H1 (cell line): ENCODE results near the gene SSPN. TPM values are rescaled to one million over a fixed set of nuclear protein-coding genes. Genes with fewer than 3 reads are reported as not detected.

ENCODE experiments used
- CTCF ChIA-PET: fragments of 300-600 bp; sonication (Branson Sonifier 250); formaldehyde crosslinking; loops from one replicate; lab custom pipeline; 2021; ENCODE audit not compliant: partially characterized antibody; lab: Charles Lee
- POLR2A ChIA-PET: fragments of 300-600 bp; sonication (Branson Sonifier 250); formaldehyde crosslinking; loops from one replicate; lab custom pipeline; 2021; ENCODE audit warnings: inconsistent platforms; ENCODE audit not compliant: partially characterized antibody; lab: Charles Lee
- DNase-seq, 2 experiments: peaks; one replicate each; pipeline versions ENCODE4 v3.0.0 to v3.0.0-alpha.2; 2010 to 2022; ENCODE audit warnings: low spot score in 2 of 2, low read depth in 1 of 2, mixed read lengths in 1 of 2
- FAIRE-seq: peaks from 2 replicates; lab custom pipeline; 2011; peaks lifted over from hg19 to GRCh38; lab: Jason Lieb, UNC
- H2AFZ ChIP-seq: 2 replicates; pipeline ENCODE4 v1.8.1; 2012; ENCODE audit warnings: low read length, inconsistent platforms
- H2AK5ac ChIP-seq: 2 replicates; pipeline ENCODE4 v1.6.1; 2013; ENCODE audit warnings: low read depth, low read length
- H2BK120ac ChIP-seq: replicated peaks from 2 replicates; pipeline ENCODE3; 2013; ENCODE audit warnings: low read depth, low read length, inconsistent platforms
- H2BK12ac ChIP-seq: 2 replicates; pipeline ENCODE4 v1.6.1; 2013; ENCODE audit warnings: low read depth, low read length
- H2BK15ac ChIP-seq: 2 replicates; pipeline ENCODE4 v1.6.1; 2013; ENCODE audit warnings: low read length
- H2BK20ac ChIP-seq: 2 replicates; pipeline ENCODE4 v1.6.1; 2013; ENCODE audit warnings: low read length
- H2BK5ac ChIP-seq: 2 replicates; pipeline ENCODE4 v1.6.1; 2013; ENCODE audit warnings: low read depth, low read length
- H3K14ac ChIP-seq: 2 replicates; pipeline ENCODE4 v1.6.1; 2013; ENCODE audit warnings: inconsistent platforms; ENCODE audit not compliant: insufficient read length
- H3K18ac ChIP-seq: 2 replicates; pipeline ENCODE4 v1.6.1; 2013; ENCODE audit warnings: low read length; ENCODE audit errors: extremely low read depth
- H3K23ac ChIP-seq: 2 replicates; pipeline ENCODE4 v1.6.1; 2013; ENCODE audit warnings: inconsistent platforms; ENCODE audit not compliant: insufficient read length
- H3K23me2 ChIP-seq: 2 replicates; pipeline ENCODE4 v1.6.1; 2013; ENCODE audit warnings: low read depth, low read length
- H3K27ac ChIP-seq: 2 replicates; pipeline ENCODE4 v1.6.1; 2011; ENCODE audit warnings: low read depth, low read length, inconsistent platforms
- H3K27me3 ChIP-seq, 4 experiments: replicated peaks in 1 of 4; 1 replicate in 1 of 4; 2 replicates in 3 of 4; pipeline versions ENCODE4 v1.6.1 to v1.8.1; 2011 to 2013; ENCODE audit warnings: low read length in 3 of 4, mild to moderate bottlenecking in 3 of 4, inconsistent platforms in 2 of 4, mixed read lengths in 2 of 4, moderate library complexity in 1 of 4; ENCODE audit not compliant: control insufficient read depth in 3 of 4, insufficient read depth in 3 of 4; ENCODE audit errors: extremely low read depth in 1 of 4
- H3K36me3 ChIP-seq, 4 experiments: 2 replicates each; pipeline versions ENCODE4 v1.6.1 to v1.8.1; 2011 to 2013; ENCODE audit warnings: mild to moderate bottlenecking in 4 of 4, low read length in 3 of 4, moderate library complexity in 2 of 4, control low read depth in 1 of 4, inconsistent platforms in 1 of 4; ENCODE audit not compliant: insufficient read depth in 4 of 4, control insufficient read depth in 2 of 4
- H3K4ac ChIP-seq: replicated peaks from 2 replicates; pipeline ENCODE3; 2013; ENCODE audit warnings: low read length, low read depth, mixed read lengths, inconsistent platforms; ENCODE audit not compliant: insufficient read length
- H3K4me1 ChIP-seq, 4 experiments: replicated peaks in 1 of 4; 1 replicate in 1 of 4; 2 replicates in 3 of 4; pipeline versions ENCODE4 v1.6.1 to v1.8.1; 2011 to 2013; ENCODE audit warnings: low read length in 3 of 4, inconsistent platforms in 2 of 4, mixed read lengths in 1 of 4; ENCODE audit not compliant: insufficient read depth in 4 of 4, control insufficient read depth in 3 of 4
- H3K4me2 ChIP-seq, 2 experiments: 2 replicates each; pipeline versions ENCODE4 v1.6.1 to v1.8.1; 2011 to 2013; ENCODE audit warnings: low read depth in 2 of 2, low read length in 2 of 2, control low read depth in 1 of 2, inconsistent platforms in 1 of 2, mild to moderate bottlenecking in 1 of 2; ENCODE audit not compliant: insufficient read depth in 1 of 2
- H3K4me3 ChIP-seq, 4 experiments: fragments of 200-600, 300-600 bp in 1 of 4; sonication (generic), shearing (Covaris generic), sonication (Bioruptor Twin) in 1 of 4; 2 replicates each; pipeline versions ENCODE4 v1.5.1 to v1.8.1; 2011 to 2016; ENCODE audit warnings: low read length in 4 of 4, low read depth in 3 of 4, control low read depth in 2 of 4, inconsistent platforms in 2 of 4, mild to moderate bottlenecking in 2 of 4, mixed read lengths in 1 of 4, moderate library complexity in 1 of 4; ENCODE audit not compliant: insufficient read depth in 2 of 4; ENCODE audit errors: extremely low read depth in 1 of 4
- H3K56ac ChIP-seq: replicated peaks from 2 replicates; pipeline ENCODE3; 2013; ENCODE audit warnings: low read depth, mild to moderate bottlenecking, mixed read lengths, low read length, inconsistent platforms; ENCODE audit not compliant: insufficient read length
- H3K79me1 ChIP-seq: 2 replicates; pipeline ENCODE4 v1.6.1; 2013; ENCODE audit warnings: low read depth, low read length, control low read depth
- H3K79me2 ChIP-seq, 2 experiments: 2 replicates each; pipeline versions ENCODE4 v1.6.1 to v1.8.1; 2012 to 2013; ENCODE audit warnings: low read length in 2 of 2, mild to moderate bottlenecking in 2 of 2, inconsistent platforms in 1 of 2; ENCODE audit not compliant: insufficient read depth in 2 of 2, control insufficient read depth in 1 of 2
- H3K9ac ChIP-seq, 4 experiments: replicated peaks in 1 of 4; 1 replicate in 1 of 4; 2 replicates in 3 of 4; pipeline versions ENCODE4 v1.6.1 to v1.8.1; 2011 to 2013; ENCODE audit warnings: low read depth in 3 of 4, low read length in 3 of 4, control low read depth in 2 of 4, mild to moderate bottlenecking in 2 of 4, moderate library complexity in 2 of 4, inconsistent platforms in 1 of 4; ENCODE audit errors: extremely low read depth in 1 of 4
- H3K9me3 ChIP-seq, 2 experiments: 2 replicates each; pipeline versions ENCODE4 v1.6.1 to v1.8.1; 2012 to 2013; ENCODE audit warnings: mild to moderate bottlenecking in 2 of 2, moderate library complexity in 2 of 2, control low read depth in 1 of 2, inconsistent platforms in 1 of 2, low read depth in 1 of 2, low read length in 1 of 2, mixed read lengths in 1 of 2; ENCODE audit not compliant: insufficient read depth in 2 of 2
- H4K20me1 ChIP-seq, 2 experiments: replicated peaks in 1 of 2; 2 replicates each; pipeline versions ENCODE3 to v1.8.1; 2011 to 2013; ENCODE audit warnings: inconsistent platforms in 2 of 2, low read length in 2 of 2, mild to moderate bottlenecking in 1 of 2; ENCODE audit not compliant: insufficient read depth in 2 of 2, control insufficient read depth in 1 of 2
- H4K5ac ChIP-seq: 2 replicates; pipeline ENCODE4 v1.6.1; 2013; ENCODE audit warnings: low read length, low read depth, mixed read lengths, inconsistent platforms; ENCODE audit not compliant: insufficient read length
- H4K8ac ChIP-seq: 2 replicates; pipeline ENCODE4 v1.8.0; 2013; ENCODE audit warnings: mild to moderate bottlenecking, moderate library complexity, low read length, inconsistent platforms; ENCODE audit not compliant: insufficient read depth; ENCODE audit errors: extremely low read depth
- H4K91ac ChIP-seq: replicated peaks from 2 replicates; pipeline ENCODE3; 2013; ENCODE audit warnings: low read length, mixed read lengths, inconsistent platforms; ENCODE audit not compliant: insufficient read length
- ASH2L ChIP-seq: fragments of 200-600, 300-600 bp; sonication (generic); IDR thresholded peaks from one replicate; pipeline ENCODE4 v1.7.1; 2017; ENCODE audit warnings: low read length
- BRCA1 ChIP-seq: IDR thresholded peaks from 2 replicates; pipeline ENCODE4 v1.6.1; 2012; ENCODE audit warnings: low read depth, low read length, improper control_type of control experiment
- EP300 ChIP-seq, 2 experiments: IDR thresholded peaks; 1 replicate in 1 of 2; 2 replicates in 1 of 2; pipeline ENCODE4 v1.6.1; 2011 to 2012; ENCODE audit warnings: low read depth in 2 of 2, low read length in 2 of 2, mild to moderate bottlenecking in 2 of 2, borderline replicate concordance in 1 of 2, inconsistent platforms in 1 of 2, moderate library complexity in 1 of 2
- GABPA ChIP-seq: IDR thresholded peaks from 2 replicates; pipeline ENCODE4 v1.6.1; 2011; ENCODE audit warnings: mild to moderate bottlenecking, low read length, moderate library complexity, borderline replicate concordance; ENCODE audit not compliant: insufficient read depth
- KDM4A ChIP-seq: IDR thresholded peaks from one replicate; pipeline ENCODE4 v1.7.1; 2012; ENCODE audit warnings: low read depth, mild to moderate bottlenecking, moderate library complexity, low read length, inconsistent platforms; ENCODE audit not compliant: severe bottlenecking
- MAFK ChIP-seq: IDR thresholded peaks from 2 replicates; pipeline ENCODE4 v1.6.1; 2012; ENCODE audit warnings: low read depth, mild to moderate bottlenecking, improper control_type of control experiment, low read length
- POLR2A ChIP-seq, 2 experiments: IDR thresholded peaks; 1 replicate in 1 of 2; 2 replicates in 1 of 2; pipeline ENCODE4 v1.6.1; 2011; ENCODE audit warnings: low read depth in 2 of 2, low read length in 2 of 2, mild to moderate bottlenecking in 2 of 2; ENCODE audit errors: control extremely low read depth in 1 of 2
- POLR2AphosphoS5 ChIP-seq: IDR thresholded peaks from 2 replicates; pipeline ENCODE4 v1.6.1; 2011; ENCODE audit warnings: low read depth, low read length
- RBBP5 ChIP-seq: IDR thresholded peaks from 2 replicates; pipeline ENCODE4 v1.7.1; 2012; ENCODE audit warnings: low read depth, mild to moderate bottlenecking, inconsistent platforms, low read length, moderate library complexity, borderline replicate concordance
- SUZ12 ChIP-seq: fragments of 200-600 bp; sonication (generic); IDR thresholded peaks from 2 replicates; pipeline ENCODE4 v1.6.1; 2012; ENCODE audit warnings: mild to moderate bottlenecking, inconsistent platforms, low read length, moderate library complexity, mixed read lengths
- TAF7 ChIP-seq: optimal IDR thresholded peaks from 2 replicates; pipeline ENCODE3; 2011; ENCODE audit warnings: low read depth, mild to moderate bottlenecking, inconsistent platforms, low read length, moderate library complexity, borderline replicate concordance
- WGBS, 2 experiments: shearing (Covaris generic) in 1 of 2; methylation state at CpG; one replicate each; pipeline versions ENCODE4 v1.1.6 to v1.1.7; 2013 to 2015; ENCODE audit warnings: low lambda C conversion rate in 2 of 2, mixed read lengths in 2 of 2, inconsistent platforms in 1 of 2, low coverage in 1 of 2, missing lambda C conversion rate in 1 of 2; ENCODE audit not compliant: insufficient replicate concordance in 2 of 2, insufficient coverage in 1 of 2, insufficient read length in 1 of 2; ENCODE audit errors: extremely low coverage in 1 of 2, missing lambda C conversion rate in 1 of 2; 5-methylcytosine and 5-hydroxymethylcytosine counted together
- polyA plus RNA-seq, 7 experiments: library from polyadenylated mRNA; depleted of rRNA in 3 of 7; stranded (reverse) in 5 of 7; unstranded in 2 of 7; fragments of >200 nt in 5 of 7; fragments of 200-250 nt in 2 of 7; gene quantifications; 1 replicate in 5 of 7; 2 replicates in 1 of 7; 4 replicates in 1 of 7; pipeline versions ENCODE4 v1.2.1 to v1.2.3, GENCODE V29; 2011 to 2013; ENCODE audit warnings: missing spikeins in 2 of 7, mixed read lengths in 2 of 7
- total RNA-seq: library from RNA; stranded (reverse); fragmentation: NEBNext Ultra II Directional; extraction: Animal tissue kit (Norgen Biotek cat#: 25700); gene quantifications from 2 replicates; pipeline ENCODE4 v1.2.1, GENCODE V29; 2021

The SSPN gene
- total and polyA plus RNA-seq, 2 of the 8 experiments (the other 6 are each of a cell fraction or from before 2014, with no cell fraction given) = 0.86 to 1.8 TPM

- Histone ChIP-seq H3K14ac (no peak overlapping the region), H3K4ac (no peak overlapping the region), H3K4me3 (no peak overlapping the region), H4K20me1 (no peaks in the 10 kb centered on the region), H4K8ac (no peak overlapping the region), H4K91ac (no peak overlapping the region), H3K27me3 (no peaks in the 10 kb centered on the region), H3K79me2 (no peaks in the 10 kb centered on the region), H2BK20ac (no peak overlapping the region), H3K18ac (no peak overlapping the region), H3K4me1 (peaks cover 0 to 4% (median 3%) of the 10 kb centered on the region in 4 experiments; a peak in 2 of 7 replicates), H4K5ac (no peak overlapping the region), H2AK5ac (no peak overlapping the region), H3K23ac (no peak overlapping the region), H3K9ac (no peak overlapping the region), H2BK120ac (no peak overlapping the region), H2BK15ac (no peak overlapping the region), H3K9me3 (no peaks in the 10 kb centered on the region), H3K79me1 (no peaks in the 10 kb centered on the region), H2AFZ (no peak overlapping the region)
- no peak for DNase-seq
- CTCF ChIA-PET = no interaction called here
- POLR2A ChIA-PET = no interaction called here
- WGBS, 2 experiments = 77% methylated on average over 1 of the region's 1 CpG; no CpG with 5 or more reads in 1 of the 2 experiments
- TF ChIP-seq BRCA1 = no peak
- TF ChIP-seq KDM4A = no peak
- no peak for TF ChIP-seq ASH2L
- no peak for TF ChIP-seq RBBP5
- TF ChIP-seq TAF7 = no peak
- TF ChIP-seq GABPA = no peak
- TF ChIP-seq SUZ12 = no peak
- no peak for TF ChIP-seq MAFK
- no peak for TF ChIP-seq POLR2AphosphoS5
- TF ChIP-seq EP300 (IDR thresholded peaks at IDR 0.05; ENCODE audit: borderline replicate concordance in 1 of 2, low read depth in 2 of 2, low read length in 2 of 2) = no peak
- TF ChIP-seq POLR2A (IDR thresholded peaks at IDR 0.05; ENCODE audit: control extremely low read depth in 1 of 2, low read depth in 2 of 2, low read length in 2 of 2) = no peak
- TF ChIP-seq, all 59 proteins: peak for 0
- H2BK5ac ChIP-seq = no peak overlapping the region
- H3K23me2 ChIP-seq = no peaks in the 10 kb centered on the region
- no peak overlapping the region for H2BK12ac ChIP-seq
- FAIRE-seq = no peak
- no peak overlapping the region for H3K4me2 ChIP-seq
- H3K36me3 ChIP-seq = no peaks in the 10 kb centered on the region
- no peak overlapping the region for H3K56ac ChIP-seq
- no peak overlapping the region for H3K27ac ChIP-seq
Observed at GRCh38 chr12:26188127-26188526, 7.2 kb upstream of the SSPN start.
